Measurements from ENCODE around the gene MSH3.

- TF ChIP-seq POLR2AphosphoS5 (IDR thresholded peaks at IDR 0.05) (no peak), POLR2A (IDR thresholded peaks at IDR 0.05) (no peak)
- TF ChIP-seq, protein P1, sequence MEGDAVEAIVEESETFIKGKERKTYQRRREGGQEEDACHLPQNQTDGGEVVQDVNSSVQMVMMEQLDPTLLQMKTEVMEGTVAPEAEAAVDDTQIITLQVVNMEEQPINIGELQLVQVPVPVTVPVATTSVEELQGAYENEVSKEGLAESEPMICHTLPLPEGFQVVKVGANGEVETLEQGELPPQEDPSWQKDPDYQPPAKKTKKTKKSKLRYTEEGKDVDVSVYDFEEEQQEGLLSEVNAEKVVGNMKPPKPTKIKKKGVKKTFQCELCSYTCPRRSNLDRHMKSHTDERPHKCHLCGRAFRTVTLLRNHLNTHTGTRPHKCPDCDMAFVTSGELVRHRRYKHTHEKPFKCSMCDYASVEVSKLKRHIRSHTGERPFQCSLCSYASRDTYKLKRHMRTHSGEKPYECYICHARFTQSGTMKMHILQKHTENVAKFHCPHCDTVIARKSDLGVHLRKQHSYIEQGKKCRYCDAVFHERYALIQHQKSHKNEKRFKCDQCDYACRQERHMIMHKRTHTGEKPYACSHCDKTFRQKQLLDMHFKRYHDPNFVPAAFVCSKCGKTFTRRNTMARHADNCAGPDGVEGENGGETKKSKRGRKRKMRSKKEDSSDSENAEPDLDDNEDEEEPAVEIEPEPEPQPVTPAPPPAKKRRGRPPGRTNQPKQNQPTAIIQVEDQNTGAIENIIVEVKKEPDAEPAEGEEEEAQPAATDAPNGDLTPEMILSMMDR (IDR thresholded peaks at IDR 0.05), result no peak
Measured at GRCh38 chr5:80834710-80835109, 180.3 kb downstream of the MSH3 start.

Data from prostate gland (tissue), 2 donors.